GM10847 (cell line): ENCODE results near the gene ARFGAP2.

ENCODE experiments used
- POLR2A ChIP-seq: IDR thresholded peaks from 2 replicates; pipeline ENCODE4 v1.6.1; 2011; ENCODE audit not compliant: insufficient read length; ENCODE audit errors: extremely low read depth

ARFGAP2 gene

DNA sequence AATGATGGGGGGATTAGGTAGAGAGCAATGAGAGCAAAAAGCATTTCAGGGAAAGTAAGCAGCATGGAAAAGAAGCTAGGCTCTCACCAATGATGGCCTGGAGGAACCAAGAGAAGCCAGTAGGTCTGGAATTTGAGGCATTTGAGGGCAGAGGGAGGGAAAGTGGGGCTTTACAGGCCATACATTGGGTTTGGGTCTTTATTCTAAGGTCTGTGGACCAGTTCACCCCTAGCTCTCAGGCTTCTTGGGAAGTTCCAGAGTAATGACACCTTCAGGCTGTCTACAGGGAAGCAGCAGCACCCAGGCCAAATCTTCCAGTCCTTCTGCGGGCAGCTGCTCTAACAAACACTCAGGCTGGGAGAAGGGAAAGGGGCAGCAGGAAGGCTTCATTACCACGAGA is 29.4 kb downstream of the ARFGAP2 start:
- no peak for TF ChIP-seq POLR2A

DNA sequence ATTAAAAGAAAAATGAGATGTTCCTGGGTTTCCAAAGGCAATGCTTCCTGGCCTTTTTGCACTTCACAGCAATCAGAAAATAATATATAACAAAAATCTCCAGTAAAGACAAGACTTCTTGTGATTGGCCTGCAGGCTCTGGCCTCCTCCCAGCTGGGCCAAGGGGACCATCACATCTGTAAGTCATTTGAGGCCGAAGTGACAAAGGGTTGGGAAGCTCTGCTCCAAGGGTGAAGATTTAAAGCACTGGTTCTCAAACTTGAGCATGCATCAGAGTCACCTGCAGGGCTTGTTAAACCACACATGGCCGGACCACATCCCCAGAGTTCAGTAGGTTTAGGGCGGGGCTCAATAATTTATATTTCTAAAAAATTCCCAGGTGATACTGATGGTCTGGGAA is 32.1 kb downstream of the ARFGAP2 start:
- TF ChIP-seq POLR2A: no peak

DNA sequence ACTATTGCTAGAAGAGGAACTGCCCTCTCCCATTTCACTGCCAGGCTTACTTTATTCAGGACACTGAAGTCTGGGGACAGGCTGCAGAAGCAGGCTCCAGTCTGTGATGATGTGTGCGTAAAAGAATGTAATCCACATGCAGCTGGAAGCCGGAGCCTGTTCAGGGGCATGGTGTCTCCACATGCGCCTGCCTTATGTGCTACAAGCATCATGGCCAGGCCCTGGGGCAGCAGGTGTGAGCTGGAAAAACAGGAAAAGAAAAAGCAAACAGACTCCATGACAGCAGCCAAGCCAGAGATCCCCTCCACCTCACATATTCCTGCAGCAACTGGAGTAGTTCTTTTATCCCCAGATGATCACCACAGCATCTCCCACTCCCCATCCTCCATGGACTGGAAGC is 33.4 kb downstream of the ARFGAP2 start:
- no peak for TF ChIP-seq POLR2A

DNA sequence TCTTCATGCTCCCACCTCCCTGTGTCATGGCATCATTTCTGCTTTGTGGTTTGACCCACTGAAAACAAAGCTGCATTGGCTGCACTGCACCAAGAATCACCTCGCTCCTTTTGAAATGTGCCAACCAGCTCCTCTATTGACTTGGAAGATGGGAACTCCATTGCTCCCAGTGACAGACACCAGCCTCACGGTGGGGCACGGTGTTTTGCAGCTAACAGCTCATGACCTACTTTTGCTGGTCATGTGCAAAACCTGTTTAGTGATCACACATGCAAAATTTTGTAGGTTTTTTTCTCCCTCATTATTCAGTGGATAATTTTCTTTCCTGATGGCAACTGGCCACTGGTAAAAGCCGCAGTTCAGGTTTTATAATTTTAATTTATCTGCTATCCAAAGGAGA is 36.8 kb downstream of the ARFGAP2 start:
- TF ChIP-seq POLR2A: no peak

DNA sequence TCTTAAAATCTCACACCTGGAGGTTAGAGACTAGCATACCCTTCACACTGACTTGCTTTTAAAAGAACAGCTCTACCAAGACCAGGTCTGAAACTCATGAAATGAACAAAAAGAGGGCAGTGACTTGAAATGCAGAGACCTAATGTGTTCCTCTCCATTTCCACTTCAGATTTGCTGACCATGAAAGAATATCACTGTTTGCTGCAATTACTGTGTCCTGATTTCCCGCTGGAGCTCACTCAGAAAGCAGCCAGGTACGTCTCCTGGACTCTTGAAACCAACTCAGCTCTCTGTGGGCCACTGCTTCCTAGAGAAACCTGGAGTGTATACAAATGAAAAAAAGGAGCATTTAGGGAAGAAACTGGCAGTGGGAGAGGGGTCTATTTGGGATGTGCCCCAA is 39.2 kb downstream of the ARFGAP2 start:
- TF ChIP-seq POLR2A: no peak

DNA sequence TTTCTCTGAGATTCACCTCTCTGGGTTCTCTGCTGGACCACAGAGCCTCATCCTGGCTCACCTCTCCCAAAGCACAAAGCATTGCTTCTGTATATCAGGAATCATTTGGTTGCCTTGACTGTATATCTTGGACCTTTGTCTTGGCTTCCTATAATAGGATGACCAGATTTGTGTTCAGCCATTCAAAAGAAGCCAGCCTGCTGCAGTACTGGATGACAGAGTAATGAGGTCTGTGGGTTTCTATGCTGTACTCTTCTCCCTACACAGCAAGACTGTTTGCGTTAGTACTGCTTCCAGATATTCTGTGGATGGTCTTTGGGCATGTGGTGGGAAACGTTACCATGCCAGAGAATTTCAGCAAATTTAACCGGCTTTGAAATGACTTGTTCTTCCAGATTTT is 39.8 kb downstream of the ARFGAP2 start:
- TF ChIP-seq POLR2A: no peak

DNA sequence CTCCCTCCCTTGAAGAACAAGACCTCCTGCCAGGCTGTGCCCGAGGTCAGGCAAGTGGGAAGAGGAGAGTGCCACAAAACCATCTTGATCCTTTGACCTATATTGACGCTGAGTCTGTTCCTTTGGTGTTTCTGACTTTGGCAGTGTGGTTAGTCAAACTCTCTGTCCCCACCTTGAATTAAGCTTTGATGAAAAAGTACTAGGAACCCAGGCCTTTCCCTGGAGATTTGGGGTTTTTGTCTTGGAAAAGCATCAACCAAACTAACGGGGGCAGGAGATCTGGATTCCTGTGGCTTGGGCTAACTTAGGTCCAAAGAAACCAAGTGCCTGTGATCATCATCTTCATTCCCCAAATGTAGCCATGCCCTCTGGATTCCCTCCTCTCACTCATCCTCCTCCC is 40.4 kb downstream of the ARFGAP2 start:
- no peak for TF ChIP-seq POLR2A

DNA sequence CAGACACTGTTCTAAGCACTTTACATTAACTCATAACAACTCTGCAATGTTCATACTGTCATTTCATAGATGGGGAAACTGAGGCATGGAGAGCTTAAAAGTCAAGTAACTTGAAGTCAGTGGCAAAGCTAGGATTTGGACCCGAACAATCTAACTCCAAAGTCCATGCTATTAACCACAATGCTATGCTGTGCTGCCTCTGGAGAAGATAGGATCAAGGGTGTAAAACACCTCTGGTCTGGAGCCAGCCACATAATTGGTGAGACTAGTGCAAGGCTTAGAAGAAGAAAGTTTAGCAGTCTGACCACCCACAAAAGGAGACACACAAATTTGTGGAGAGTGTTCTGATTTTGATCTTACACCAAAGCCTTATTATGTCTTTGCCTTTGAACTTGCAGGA is 43.7 kb downstream of the ARFGAP2 start:
- TF ChIP-seq POLR2A: no peak

DNA sequence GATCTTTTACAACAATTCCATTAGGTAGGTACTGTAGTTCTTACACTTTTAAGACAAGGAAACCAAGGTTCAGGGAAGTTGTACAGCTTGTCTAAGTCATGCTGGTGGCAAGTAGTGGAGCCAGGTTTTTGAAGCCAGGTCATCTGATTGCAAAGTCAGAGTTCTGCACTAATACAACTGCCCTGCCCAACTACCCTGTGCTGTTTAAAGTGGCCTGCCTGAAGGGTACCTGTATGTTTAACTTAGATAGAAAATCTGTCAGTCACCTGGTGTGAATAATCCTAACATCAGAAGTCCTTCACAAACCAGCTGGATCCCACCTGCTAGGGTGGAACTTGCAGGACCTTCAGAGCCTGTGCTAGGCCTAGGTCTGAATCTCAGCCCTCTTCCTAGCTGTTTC is 44.2 kb downstream of the ARFGAP2 start:
- TF ChIP-seq POLR2A: no peak

DNA sequence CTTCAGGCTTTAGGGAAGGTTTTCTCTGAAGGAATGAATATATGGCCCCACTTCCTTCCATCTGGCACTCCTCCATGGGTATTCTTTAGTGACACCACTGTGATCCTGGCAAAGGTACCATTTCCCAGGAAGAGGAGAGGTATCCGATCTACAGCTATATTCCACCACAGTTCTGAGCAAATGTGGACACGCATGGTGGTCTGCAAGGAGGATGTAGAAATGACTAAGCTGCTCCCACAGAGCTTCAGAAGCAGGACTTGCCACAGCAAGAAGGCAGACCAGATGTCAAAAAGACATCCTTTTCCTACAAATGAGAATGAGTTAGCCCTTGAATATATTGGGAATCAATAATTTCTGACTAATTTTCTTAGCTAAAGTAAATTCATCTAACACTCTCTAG is 45.5 kb downstream of the ARFGAP2 start:
- no peak for TF ChIP-seq POLR2A

DNA sequence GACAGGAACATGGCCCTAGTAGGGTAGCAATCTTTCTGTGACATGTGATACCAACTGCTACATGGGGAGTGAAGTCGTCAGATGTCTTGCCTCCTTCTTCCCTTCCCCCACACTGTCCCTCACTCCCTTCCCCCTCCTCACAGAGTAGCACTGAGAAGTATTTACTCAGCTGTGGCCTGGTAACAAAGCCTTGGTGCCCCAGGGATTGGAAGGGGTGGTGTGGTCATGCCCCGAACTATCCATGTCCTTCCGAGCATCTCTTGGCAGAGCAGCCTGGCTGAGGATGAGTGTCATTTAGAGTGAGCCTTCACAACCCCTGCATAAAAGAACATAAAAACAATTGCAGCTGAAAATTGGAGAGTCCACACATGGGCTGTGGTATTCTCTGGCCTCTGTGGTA is 46.1 kb downstream of the ARFGAP2 start:
- TF ChIP-seq POLR2A: no peak

DNA sequence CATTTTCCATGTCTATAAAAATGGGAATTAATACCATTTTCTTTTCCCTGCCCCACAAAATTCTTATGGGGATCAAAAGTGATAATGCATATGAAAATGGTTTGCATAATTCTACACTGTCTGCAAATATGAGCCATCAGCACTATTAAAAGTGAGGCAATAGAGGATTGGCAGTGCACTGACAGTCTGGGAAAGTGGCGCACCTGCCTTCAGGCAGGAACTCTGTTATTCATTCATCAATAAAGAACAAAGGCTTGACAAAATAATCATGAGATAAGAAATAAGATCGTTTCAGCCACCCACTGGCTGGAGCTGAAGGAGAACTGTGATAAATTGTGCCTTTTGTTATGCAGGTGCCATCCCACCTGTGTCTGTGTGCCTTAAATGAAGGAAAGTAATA is 49.5 kb downstream of the ARFGAP2 start:
- TF ChIP-seq POLR2A: no peak

DNA sequence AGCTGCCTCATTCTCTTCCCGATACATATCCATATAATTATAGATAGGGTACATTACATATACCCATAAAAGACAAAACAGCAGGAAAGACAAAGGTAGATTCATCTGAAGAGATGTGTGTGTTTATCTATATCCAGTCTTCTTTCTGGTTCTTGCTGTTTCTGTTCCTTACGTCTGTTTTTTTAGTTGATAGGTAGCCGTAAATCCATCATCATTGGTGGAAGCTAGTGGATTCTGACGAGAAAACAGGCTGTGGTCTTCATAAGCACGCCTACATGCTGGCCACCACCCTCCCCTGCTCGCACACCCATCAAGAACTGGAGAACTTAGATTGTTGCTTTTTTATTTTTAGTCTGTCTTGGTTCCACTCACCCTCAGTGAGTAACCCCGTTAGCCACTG is 51.6 kb downstream of the ARFGAP2 start:
- TF ChIP-seq POLR2A: no peak

DNA sequence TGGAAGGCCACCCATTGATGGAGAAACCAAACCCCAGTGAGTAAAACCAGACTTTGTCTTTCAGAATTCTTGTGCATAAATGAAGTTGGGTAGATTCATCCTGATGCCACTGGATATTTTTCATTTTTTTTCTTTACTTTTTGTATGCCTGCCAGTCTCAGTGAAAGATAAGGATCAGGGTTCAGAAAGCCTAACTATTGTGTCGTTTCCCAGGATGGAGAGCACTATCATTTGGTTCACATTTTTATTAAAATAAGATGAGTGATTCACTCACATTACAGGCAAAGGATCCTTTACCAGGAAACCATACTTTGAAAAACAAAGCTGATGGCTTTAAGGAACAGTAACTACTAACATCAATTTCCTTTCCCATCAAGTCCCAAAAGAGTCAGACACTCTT is 52.0 kb downstream of the ARFGAP2 start:
- TF ChIP-seq POLR2A: no peak

DNA sequence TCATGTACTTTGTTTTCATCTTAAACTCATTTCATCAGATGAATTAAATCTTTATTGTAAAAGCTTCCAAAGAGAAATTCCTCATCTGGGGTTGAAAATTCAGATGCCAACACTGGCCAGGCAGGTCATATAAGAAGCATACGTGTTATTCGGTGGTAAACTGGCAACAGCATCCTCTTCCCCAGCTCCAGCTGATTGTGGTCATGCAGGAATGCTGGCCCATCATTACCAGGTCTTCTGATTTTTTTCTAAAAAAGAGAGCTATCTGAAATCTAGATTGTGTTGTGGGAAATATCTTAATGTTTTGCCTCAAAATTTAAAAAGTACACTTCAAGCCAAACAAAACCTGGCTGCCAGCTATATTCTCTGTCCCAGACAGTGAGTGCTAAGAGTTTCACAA is 53.6 kb downstream of the ARFGAP2 start:
- no peak for TF ChIP-seq POLR2A

DNA sequence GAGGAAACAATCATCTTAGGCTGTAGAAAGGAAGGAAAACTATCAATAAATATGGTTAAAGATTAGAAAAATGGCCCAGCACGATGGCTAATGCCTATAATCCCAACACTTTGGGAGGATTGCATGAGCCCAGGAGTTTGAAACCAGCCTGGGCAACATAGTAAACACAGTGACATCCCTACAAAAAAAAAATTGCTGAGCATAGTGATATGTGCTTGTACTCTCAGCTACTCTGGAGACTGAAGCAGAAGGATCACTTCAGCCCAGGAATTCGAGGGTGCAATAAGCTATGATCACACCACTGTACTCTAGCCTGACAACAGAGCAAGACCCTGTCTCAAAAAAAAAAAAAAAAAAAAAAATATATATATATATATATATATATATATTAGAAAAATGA is 54.9 kb downstream of the ARFGAP2 start:
- no peak for TF ChIP-seq POLR2A

DNA sequence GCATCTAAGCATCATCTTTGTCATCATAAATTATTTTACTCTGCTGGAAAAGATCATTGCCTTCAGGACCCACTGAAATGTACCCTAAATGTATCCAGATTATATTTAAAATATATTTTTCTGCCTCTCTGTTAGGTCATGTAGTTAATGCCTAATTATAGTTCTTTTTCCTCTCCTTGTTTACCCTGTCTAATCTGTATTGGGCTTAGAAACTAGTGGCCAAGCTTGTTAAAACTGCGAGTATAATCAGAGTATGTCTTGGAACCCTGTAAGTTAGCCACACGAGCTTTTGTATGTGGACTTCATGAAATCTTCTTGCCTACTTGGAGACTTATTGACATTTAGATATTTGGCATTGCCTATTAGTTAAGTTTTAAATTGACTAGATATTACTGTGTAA is 55.6 kb downstream of the ARFGAP2 start:
- no peak for TF ChIP-seq POLR2A
